PFSK-1 (cell line): ENCODE results near the gene SPTB.

Source experiments
- POLR2AphosphoS5 ChIP-seq: IDR thresholded peaks from 2 replicates; pipeline ENCODE4 v1.6.1; 2012; ENCODE audit warnings: low read depth, mild to moderate bottlenecking, control low read depth, low read length, moderate library complexity
- TAF1 ChIP-seq: IDR thresholded peaks from 2 replicates; pipeline ENCODE4 v1.6.1; 2012; ENCODE audit warnings: low read length, control low read depth, borderline replicate concordance; ENCODE audit not compliant: insufficient read depth

DNA sequence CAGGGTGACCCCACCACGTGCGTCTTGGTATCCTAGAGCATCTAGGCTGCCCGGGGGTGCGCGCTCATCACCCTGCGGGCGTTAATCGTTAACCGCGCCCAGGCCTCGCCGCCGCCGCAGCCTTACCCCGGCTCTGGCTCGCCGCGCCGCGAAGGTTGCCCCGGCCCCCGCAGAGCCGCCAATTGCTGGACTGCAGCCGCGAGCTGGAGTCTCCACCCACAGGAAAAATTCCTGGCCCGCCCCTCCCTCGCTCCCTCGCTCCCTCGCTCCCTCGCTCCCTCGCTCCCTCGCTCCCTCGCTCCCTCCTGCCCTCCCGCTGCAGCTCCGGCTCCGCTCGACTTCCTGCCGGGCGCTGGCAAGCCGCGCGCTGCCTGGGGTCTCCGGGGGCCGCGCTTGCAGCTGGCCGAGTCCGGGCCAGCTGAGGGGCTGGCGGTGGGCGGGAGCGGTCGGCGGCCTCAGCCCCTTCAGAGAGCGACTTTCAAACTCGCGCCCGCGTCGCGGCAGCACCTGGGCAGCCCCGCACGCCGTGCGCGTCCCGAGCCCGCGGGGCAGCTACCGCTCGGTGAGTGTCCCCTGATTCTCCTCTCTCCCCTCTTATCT, 175.5 kb downstream of the SPTB start, which contains the start of gene PLEKHG3:
- TF ChIP-seq TAF1 (no peak), POLR2AphosphoS5 (0 out of 2 replicates have a peak, but pooled peaks have one; percentile 31)
